Esophagus squamous epithelium (tissue), 5 donors: ENCODE measurements around the gene FOXF1. TPM values are rescaled to one million over a fixed set of nuclear protein-coding genes. Genes with fewer than 3 reads are reported as not detected.

ENCODE experiments used
- DNase-seq: peaks from one replicate; lab custom pipeline; 2025; lab: John Stamatoyannopoulos, UW
- H3K27ac ChIP-seq, 4 donors: fragments of 200-600 bp; sonication (generic); one replicate each; pipeline ENCODE4 v1.5.1; 2016 to 2019; ENCODE audit warnings: mild to moderate bottlenecking in 1 of 4
- H3K27me3 ChIP-seq, 4 donors: fragments of 200-600 bp; sonication (generic); 1 replicate in 3 of 4; 2 replicates in 1 of 4; pipeline versions ENCODE4 v1.5.1 to v1.6.0; 2017 to 2021; ENCODE audit warnings: antibody characterized with exemption in 1 of 4
- H3K36me3 ChIP-seq, 3 donors: fragments of 200-600 bp; sonication (generic); one replicate each; pipeline ENCODE4 v1.5.1; 2016 to 2019
- H3K4me1 ChIP-seq, 3 donors: fragments of 200-600 bp; sonication (generic); one replicate each; pipeline ENCODE4 v1.5.1; 2017 to 2019
- H3K4me3 ChIP-seq, 4 donors: fragments of 200-600 bp; sonication (generic); 1 replicate in 3 of 4; 2 replicates in 1 of 4; pipeline ENCODE4 v1.5.1; 2016 to 2019; ENCODE audit warnings: mild to moderate bottlenecking in 2 of 4, moderate library complexity in 1 of 4
- H3K9me3 ChIP-seq, 3 donors: fragments of 200-600 bp; sonication (generic); one replicate each; pipeline ENCODE4 v1.5.1; 2016 to 2019
- POLR2A ChIP-seq, 4 donors: fragments of 450-650 bp; IDR thresholded peaks; one replicate each; pipeline ENCODE4 v1.6.1; 2017; ENCODE audit warnings: antibody characterized with exemption in 4 of 4, mild to moderate bottlenecking in 4 of 4, moderate library complexity in 3 of 4
- WGBS, 2 donors: methylation state at CpG; one replicate each; pipeline ENCODE4 v1.1.5; 2018; 5-methylcytosine and 5-hydroxymethylcytosine counted together
- intact Hi-C: fragments of 100-400 bp; cut with DNase I; formaldehyde crosslinking; loops from one replicate; pipeline ENCODE4 v1.15.0; 2022
- total RNA-seq, 4 donors: library from RNA; depleted of rRNA; stranded (reverse); fragments of >200 nt; gene quantifications; one replicate each; pipeline ENCODE4 v1.1.0, GENCODE V29; 2016
- TF ChIP-seq, protein P1 (sequence below), 6 experiments: fragments of 450-650 bp in 4 of 6; fragments of 200-600 bp in 2 of 6; sonication (generic) in 2 of 6; IDR thresholded peaks; one replicate each; pipeline ENCODE4 v1.5.1; 2016 to 2019; ENCODE audit warnings: antibody characterized with exemption in 6 of 6, mild to moderate bottlenecking in 4 of 6, moderate library complexity in 4 of 6
- donor health status: DM: yes; HTN: yes; CAD: no.

Gene FOXF1
- total RNA-seq, 4 donors from 2014 or later = 0.76 to 8.6 (median 3.0) TPM

DNA sequence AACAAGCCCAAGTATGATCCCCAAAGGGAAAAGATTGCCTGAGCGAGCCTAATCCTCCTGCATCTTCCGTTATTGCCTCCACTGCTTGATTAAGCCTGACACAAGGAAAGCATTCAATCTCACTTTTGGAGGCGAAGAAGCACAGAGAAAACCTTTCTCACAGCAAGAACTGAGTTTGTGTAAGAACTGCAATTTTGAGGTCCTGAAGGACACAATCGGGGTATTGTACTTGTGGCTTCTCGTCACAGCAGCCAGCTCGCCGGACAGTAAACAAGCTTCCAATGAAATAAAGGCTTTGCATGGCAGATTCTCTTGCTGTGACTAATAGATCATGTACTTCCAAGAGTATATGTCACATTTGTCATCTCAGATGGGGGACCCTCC lies 18.7 kb upstream of the FOXF1 start:
- H3K4me1 ChIP-seq = peaks cover 0 to 39% (median 5%) of the 10 kb centered on the region in 3 donors
- peaks cover 0 to 8% (median 0%) of the 10 kb centered on the region in 3 donors for H3K36me3 ChIP-seq
- TF ChIP-seq, protein P1, sequence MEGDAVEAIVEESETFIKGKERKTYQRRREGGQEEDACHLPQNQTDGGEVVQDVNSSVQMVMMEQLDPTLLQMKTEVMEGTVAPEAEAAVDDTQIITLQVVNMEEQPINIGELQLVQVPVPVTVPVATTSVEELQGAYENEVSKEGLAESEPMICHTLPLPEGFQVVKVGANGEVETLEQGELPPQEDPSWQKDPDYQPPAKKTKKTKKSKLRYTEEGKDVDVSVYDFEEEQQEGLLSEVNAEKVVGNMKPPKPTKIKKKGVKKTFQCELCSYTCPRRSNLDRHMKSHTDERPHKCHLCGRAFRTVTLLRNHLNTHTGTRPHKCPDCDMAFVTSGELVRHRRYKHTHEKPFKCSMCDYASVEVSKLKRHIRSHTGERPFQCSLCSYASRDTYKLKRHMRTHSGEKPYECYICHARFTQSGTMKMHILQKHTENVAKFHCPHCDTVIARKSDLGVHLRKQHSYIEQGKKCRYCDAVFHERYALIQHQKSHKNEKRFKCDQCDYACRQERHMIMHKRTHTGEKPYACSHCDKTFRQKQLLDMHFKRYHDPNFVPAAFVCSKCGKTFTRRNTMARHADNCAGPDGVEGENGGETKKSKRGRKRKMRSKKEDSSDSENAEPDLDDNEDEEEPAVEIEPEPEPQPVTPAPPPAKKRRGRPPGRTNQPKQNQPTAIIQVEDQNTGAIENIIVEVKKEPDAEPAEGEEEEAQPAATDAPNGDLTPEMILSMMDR (IDR thresholded peaks at IDR 0.05) = no peak
- no peak for TF ChIP-seq POLR2A (IDR thresholded peaks at IDR 0.05)
- intact Hi-C loops = no loop called here
- no peak overlapping the region for H3K4me3 ChIP-seq
- 65 to 73% methylated on average over 6 to 7 of the region's 7 CpGs for WGBS, 2 donors
- no peaks in the 10 kb centered on the region for H3K9me3 ChIP-seq
- peak overlapping the region; percentile 14 to 95 (median 76) for H3K27ac ChIP-seq
- peaks cover 0 to 86% (median 9%) of the 10 kb centered on the region in 4 donors for H3K27me3 ChIP-seq
- DNase-seq = no peak

DNA sequence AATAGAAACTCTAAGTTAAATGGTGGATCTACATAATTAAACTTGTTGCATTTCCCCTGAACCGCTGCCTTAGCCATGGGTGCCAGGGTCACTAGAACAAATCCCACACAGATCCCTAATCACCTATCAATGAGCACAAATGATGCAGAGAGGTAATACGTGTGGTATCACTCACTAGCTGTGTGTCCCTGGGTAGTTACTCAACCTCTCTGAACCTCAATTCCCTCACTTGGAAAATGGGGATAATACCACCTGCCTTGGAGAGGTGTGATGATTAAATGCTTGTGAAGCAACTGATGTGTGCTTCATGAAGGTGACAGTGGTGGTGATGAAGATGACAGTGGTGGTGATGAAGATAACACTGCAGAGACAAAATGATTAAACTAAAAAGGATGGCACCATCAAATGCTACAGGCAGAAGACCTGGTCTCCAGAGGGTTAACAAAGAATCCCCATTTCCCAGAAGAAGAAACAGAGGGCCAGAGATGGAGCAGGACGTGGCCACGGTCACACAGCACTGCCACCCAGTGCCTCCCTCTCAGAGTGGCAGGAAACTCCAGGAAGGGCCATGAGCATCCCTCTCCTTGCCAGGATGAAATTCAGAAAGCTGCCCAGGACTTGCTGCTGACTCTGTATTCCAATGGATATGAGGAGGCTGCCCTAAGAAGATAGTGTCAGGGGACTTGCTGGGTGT lies 17.9 kb upstream of the FOXF1 start:
- Histone ChIP-seq H3K27ac (peak overlapping the region; percentile 76 to 95 (median 92)), H3K27me3 (peaks cover 6 to 89% (median 11%) of the 10 kb centered on the region in 4 donors)

GRCh38 chr16:86492961-86493629 lies 17.2 kb upstream of the FOXF1 start:
- Histone ChIP-seq H3K27ac (peak overlapping the region; percentile 76 to 95 (median 92)), H3K27me3 (peaks cover 6 to 96% (median 18%) of the 10 kb centered on the region in 4 donors), H3K36me3 (peaks cover 0 to 8% (median 0%) of the 10 kb centered on the region in 3 donors), H3K9me3 (no peaks in the 10 kb centered on the region), H3K4me1 (peaks cover 5 to 52% (median 10%) of the 10 kb centered on the region in 3 donors), H3K4me3 (no peak overlapping the region)
- DNase-seq = no peak
- 20% methylated on average over 1 of the region's 9 CpGs; no CpG with 5 or more reads in 1 of the 2 donors for WGBS, 2 donors
- TF ChIP-seq, protein P1 (IDR thresholded peaks at IDR 0.05) = no peak
- no peak for TF ChIP-seq POLR2A (IDR thresholded peaks at IDR 0.05)
- intact Hi-C loops = no loop called here

More for the DNA sequence above, 17.9 kb upstream of the FOXF1 start:
- peaks cover 5 to 45% (median 7%) of the 10 kb centered on the region in 3 donors for H3K4me1 ChIP-seq
- H3K9me3 ChIP-seq = no peaks in the 10 kb centered on the region
- H3K4me3 ChIP-seq = no peak overlapping the region
- 38 to 43% methylated on average over 4 of the region's 4 CpGs for WGBS, 2 donors
- TF ChIP-seq POLR2A (IDR thresholded peaks at IDR 0.05) = no peak
- DNase-seq = no peak
- intact Hi-C loops = no loop called here
- H3K36me3 ChIP-seq = peaks cover 0 to 8% (median 0%) of the 10 kb centered on the region in 3 donors

GRCh38 chr16:86494039-86494564 lies 16.2 kb upstream of the FOXF1 start:
- Histone ChIP-seq H3K36me3 (peaks cover 0 to 6% (median 0%) of the 10 kb centered on the region in 3 donors), H3K4me3 (peak overlapping the region in 3 of 4 donors; percentile 14 to 63 (median 17)), H3K27me3 (peaks cover 6 to 99% (median 26%) of the 10 kb centered on the region in 4 donors), H3K4me1 (peaks cover 9 to 62% (median 10%) of the 10 kb centered on the region in 3 donors), H3K27ac (peak overlapping the region; percentile 76 to 95 (median 92)), H3K9me3 (no peaks in the 10 kb centered on the region)
- DNase-seq = no peak
- WGBS, 2 donors = 20 to 28% methylated on average over 9 to 20 of the region's 22 CpGs
- intact Hi-C loops = no loop called here
- no peak for TF ChIP-seq POLR2A (IDR thresholded peaks at IDR 0.05)
- TF ChIP-seq, protein P1 (IDR thresholded peaks at IDR 0.05) = no peak

DNA sequence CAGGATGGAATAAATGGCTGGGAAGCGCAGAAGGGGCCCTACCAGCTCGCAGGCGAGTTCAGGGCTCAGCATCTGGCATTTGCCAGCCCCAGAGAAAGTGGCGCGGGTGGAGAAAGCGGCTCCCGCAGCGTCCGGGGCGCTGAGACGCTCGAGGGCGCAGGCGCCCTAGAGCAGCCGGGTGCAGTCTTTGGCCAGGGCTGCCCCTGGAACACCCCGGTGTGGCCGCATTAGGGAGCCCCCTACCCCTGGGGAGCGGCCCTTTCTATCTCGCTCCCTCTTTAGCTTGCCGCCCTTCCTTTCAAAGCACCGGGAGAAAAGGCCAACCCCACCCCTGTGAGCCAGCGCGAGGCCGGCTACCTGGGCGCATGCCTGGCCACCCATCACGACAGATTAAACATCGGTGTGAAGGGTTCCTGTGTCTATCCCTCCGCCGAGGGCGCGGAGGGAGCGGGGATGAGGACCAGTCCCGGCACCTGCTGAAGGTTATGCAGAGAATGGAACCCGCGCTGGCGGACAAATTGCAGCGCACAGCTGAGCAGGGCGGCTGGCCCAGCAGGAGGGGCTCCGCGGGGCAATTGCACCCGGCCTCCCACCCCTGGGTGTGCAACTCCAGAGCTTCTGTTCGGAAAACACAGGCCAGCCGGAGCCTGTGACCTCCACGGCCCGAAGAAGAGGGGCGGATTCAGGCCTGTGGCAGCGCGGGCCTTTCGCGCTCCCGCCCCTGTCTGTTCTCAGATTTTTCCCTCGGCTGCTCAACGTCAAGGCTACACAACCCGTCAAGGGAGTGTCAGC lies 15.6 kb upstream of the FOXF1 start:
- DNase-seq = no peak
- no peak for TF ChIP-seq POLR2A (IDR thresholded peaks at IDR 0.05)
- TF ChIP-seq, protein P1 (IDR thresholded peaks at IDR 0.05) = no peak
- peak overlapping the region; percentile 76 to 95 (median 92) for H3K27ac ChIP-seq
- no peaks in the 10 kb centered on the region for H3K9me3 ChIP-seq
- H3K27me3 ChIP-seq = peaks cover 6 to 99% (median 29%) of the 10 kb centered on the region in 4 donors
- intact Hi-C loops = no loop called here
- peak overlapping the region in 3 of 4 donors; percentile 14 to 63 (median 17) for H3K4me3 ChIP-seq
- H3K4me1 ChIP-seq = peaks cover 9 to 68% (median 10%) of the 10 kb centered on the region in 3 donors
- WGBS, 2 donors = 20% methylated on average over 7 of the region's 54 CpGs; no CpG with 5 or more reads in 1 of the 2 donors
- no peaks in the 10 kb centered on the region for H3K36me3 ChIP-seq
